ENCODE data around the gene OGFRL1.

Gene OGFRL1

GRCh38 chr6:71333050-71333449, 44.4 kb downstream of the OGFRL1 start:
- no peak for DNase-seq
- H2AFZ ChIP-seq (ENCODE audit: insufficient read depth, low read length, poor library complexity): no peak overlapping the region
- no peaks in the 10 kb centered on the region for H3K79me2 ChIP-seq (ENCODE audit: control insufficient read depth, insufficient read depth, low read length, poor library complexity)
- H3K4me3 ChIP-seq (ENCODE audit: low read depth, low read length): no peak overlapping the region
- no peak overlapping the region for H3K18ac ChIP-seq (ENCODE audit: low read length)
- H3K23ac ChIP-seq (ENCODE audit: low read length): no peak overlapping the region
- H4K12ac ChIP-seq (ENCODE audit: low read depth, low read length): no peak overlapping the region
- no peak overlapping the region for H2BK12ac ChIP-seq (ENCODE audit: low read length)
- no peak overlapping the region for H3K4me2 ChIP-seq (ENCODE audit: low read length)
- H3K9ac ChIP-seq (ENCODE audit: low read length): no peak overlapping the region
- no peaks in the 10 kb centered on the region for H3K9me3 ChIP-seq (ENCODE audit: insufficient read depth, low read depth, low read length)
- no peak overlapping the region for H2AK5ac ChIP-seq (ENCODE audit: low read length)
- no CpG with 5 or more reads among the region's 1 CpG for WGBS (ENCODE audit: extremely low coverage, insufficient coverage, insufficient read length)
- no peak overlapping the region for H4K8ac ChIP-seq (ENCODE audit: low read depth, low read length)
- no peaks in the 10 kb centered on the region for H3K4me1 ChIP-seq (ENCODE audit: control insufficient read depth in 1 of 2, insufficient read depth in 2 of 2, low read length in 2 of 2)
- no peak overlapping the region for H2BK120ac ChIP-seq (ENCODE audit: insufficient read depth, low read length, poor library complexity)
- no peaks in the 10 kb centered on the region for H3K27me3 ChIP-seq (ENCODE audit: insufficient read depth, low read length)
- H2BK5ac ChIP-seq (ENCODE audit: low read depth, low read length, poor library complexity): no peak overlapping the region
- no peak overlapping the region for H3K27ac ChIP-seq (ENCODE audit: low read depth, low read length)
- H3K14ac ChIP-seq (ENCODE audit: low read length): no peak overlapping the region
- no peak overlapping the region for H4K91ac ChIP-seq (ENCODE audit: low read depth, low read length)
- H3K4ac ChIP-seq (ENCODE audit: low read depth, low read length): no peak overlapping the region
- H3K36me3 ChIP-seq (ENCODE audit: control insufficient read depth in 1 of 2, insufficient read depth in 2 of 2, low read length in 2 of 2): no peaks in the 10 kb centered on the region
- no peaks in the 10 kb centered on the region for H3K79me1 ChIP-seq (ENCODE audit: low read length)

DNA sequence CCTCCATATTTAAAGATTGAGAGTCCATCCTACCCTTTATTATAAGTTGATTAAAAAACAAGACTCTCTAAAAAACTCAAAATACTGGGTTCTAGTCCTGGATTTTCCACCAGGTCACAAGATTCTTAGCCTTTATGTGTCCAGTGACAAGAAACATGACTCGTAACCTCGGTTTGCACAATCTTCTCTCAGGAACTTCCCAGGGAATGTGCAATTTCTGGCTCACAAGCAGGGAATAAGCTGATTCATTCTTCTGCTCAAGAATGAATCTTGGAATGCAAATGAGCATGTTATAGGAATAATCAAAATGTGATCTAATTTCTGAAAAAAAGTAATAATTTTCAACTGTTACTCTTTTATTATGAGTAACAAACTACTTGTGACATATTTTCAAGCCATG, 45.1 kb downstream of the OGFRL1 start:
- no peak overlapping the region for H3K14ac ChIP-seq (ENCODE audit: low read length)
- WGBS (ENCODE audit: extremely low coverage, insufficient coverage, insufficient read length): no CpG with 5 or more reads among the region's 2 CpGs
- H2AK5ac ChIP-seq (ENCODE audit: low read length): no peak overlapping the region

DNA sequence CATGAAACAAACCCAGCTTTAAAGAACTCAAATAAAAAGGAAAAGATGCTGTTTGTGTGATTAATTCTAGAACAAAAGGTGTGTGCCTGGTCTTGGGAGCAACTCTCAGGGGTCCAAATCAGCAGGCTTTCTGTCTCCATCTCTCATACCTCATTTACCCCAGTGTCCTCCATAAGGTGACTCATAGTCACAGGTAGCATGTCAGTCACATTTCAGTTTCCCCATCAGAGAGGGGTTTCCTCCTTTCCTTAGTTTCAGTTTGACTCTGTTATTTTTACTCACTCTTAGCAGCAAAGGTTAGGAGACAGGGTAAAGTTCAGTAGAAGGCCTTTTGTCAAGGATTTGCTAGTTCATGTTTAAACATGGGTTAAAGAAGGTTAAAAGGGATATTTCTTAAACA, 46.2 kb downstream of the OGFRL1 start:
- no peak overlapping the region for H3K23ac ChIP-seq (ENCODE audit: low read length)
- no peak overlapping the region for H3K9ac ChIP-seq (ENCODE audit: low read length)
- no peak overlapping the region for H2BK12ac ChIP-seq (ENCODE audit: low read length)
- no peaks in the 10 kb centered on the region for H3K79me1 ChIP-seq (ENCODE audit: low read length)
- no peak overlapping the region for H3K18ac ChIP-seq (ENCODE audit: low read length)
- H2AFZ ChIP-seq (ENCODE audit: insufficient read depth, low read length, poor library complexity): no peak overlapping the region
- H3K4me2 ChIP-seq (ENCODE audit: low read length): no peak overlapping the region
- H3K36me3 ChIP-seq (ENCODE audit: control insufficient read depth in 1 of 2, insufficient read depth in 2 of 2, low read length in 2 of 2): no peaks in the 10 kb centered on the region
- peak in 1 of 2 donors; percentile 9 for DNase-seq
- no peak overlapping the region for H2BK5ac ChIP-seq (ENCODE audit: low read depth, low read length, poor library complexity)
- H3K4me1 ChIP-seq (ENCODE audit: control insufficient read depth in 1 of 2, insufficient read depth in 2 of 2, low read length in 2 of 2): no peaks in the 10 kb centered on the region
- no peak overlapping the region for H4K12ac ChIP-seq (ENCODE audit: low read depth, low read length)
- H4K8ac ChIP-seq (ENCODE audit: low read depth, low read length): no peak overlapping the region
- no peak overlapping the region for H4K91ac ChIP-seq (ENCODE audit: low read depth, low read length)
- no peak overlapping the region for H3K4me3 ChIP-seq (ENCODE audit: low read depth, low read length)
- H3K4ac ChIP-seq (ENCODE audit: low read depth, low read length): no peak overlapping the region
- H3K27me3 ChIP-seq (ENCODE audit: insufficient read depth, low read length): no peaks in the 10 kb centered on the region
- H3K9me3 ChIP-seq (ENCODE audit: insufficient read depth, low read depth, low read length): no peaks in the 10 kb centered on the region
- H3K27ac ChIP-seq (ENCODE audit: low read depth, low read length): no peak overlapping the region
- no peak overlapping the region for H2AK5ac ChIP-seq (ENCODE audit: low read length)
- no peaks in the 10 kb centered on the region for H3K79me2 ChIP-seq (ENCODE audit: control insufficient read depth, insufficient read depth, low read length, poor library complexity)
- no peak overlapping the region for H2BK120ac ChIP-seq (ENCODE audit: insufficient read depth, low read length, poor library complexity)
- no peak overlapping the region for H3K14ac ChIP-seq (ENCODE audit: low read length)

More for the DNA sequence above, 45.1 kb downstream of the OGFRL1 start:
- H2BK5ac ChIP-seq (ENCODE audit: low read depth, low read length, poor library complexity): no peak overlapping the region
- no peak overlapping the region for H4K12ac ChIP-seq (ENCODE audit: low read depth, low read length)
- peak; percentile 79 to 89 for DNase-seq
- no peaks in the 10 kb centered on the region for H3K9me3 ChIP-seq (ENCODE audit: insufficient read depth, low read depth, low read length)
- no peaks in the 10 kb centered on the region for H3K79me2 ChIP-seq (ENCODE audit: control insufficient read depth, insufficient read depth, low read length, poor library complexity)
- no peak overlapping the region for H3K18ac ChIP-seq (ENCODE audit: low read length)
- no peak overlapping the region for H4K91ac ChIP-seq (ENCODE audit: low read depth, low read length)
- no peak overlapping the region for H3K4ac ChIP-seq (ENCODE audit: low read depth, low read length)
- no peaks in the 10 kb centered on the region for H3K27me3 ChIP-seq (ENCODE audit: insufficient read depth, low read length)
- H3K27ac ChIP-seq (ENCODE audit: low read depth, low read length): no peak overlapping the region
- no peak overlapping the region for H3K4me3 ChIP-seq (ENCODE audit: low read depth, low read length)
- H2BK12ac ChIP-seq (ENCODE audit: low read length): no peak overlapping the region
- no peak overlapping the region for H2BK120ac ChIP-seq (ENCODE audit: insufficient read depth, low read length, poor library complexity)
- peak overlapping the region; percentile 11 for H4K8ac ChIP-seq (ENCODE audit: low read depth, low read length)
- H3K4me2 ChIP-seq (ENCODE audit: low read length): no peak overlapping the region
- no peak overlapping the region for H3K23ac ChIP-seq (ENCODE audit: low read length)
- H2AFZ ChIP-seq (ENCODE audit: insufficient read depth, low read length, poor library complexity): no peak overlapping the region
- H3K9ac ChIP-seq (ENCODE audit: low read length): no peak overlapping the region
- no peaks in the 10 kb centered on the region for H3K36me3 ChIP-seq (ENCODE audit: control insufficient read depth in 1 of 2, insufficient read depth in 2 of 2, low read length in 2 of 2)
- no peaks in the 10 kb centered on the region for H3K79me1 ChIP-seq (ENCODE audit: low read length)
- H3K4me1 ChIP-seq (ENCODE audit: control insufficient read depth in 1 of 2, insufficient read depth in 2 of 2, low read length in 2 of 2): no peaks in the 10 kb centered on the region

GRCh38 chr6:71335544-71335943, 46.9 kb downstream of the OGFRL1 start:
- Histone ChIP-seq H3K23ac (ENCODE audit: low read length) (no peak overlapping the region), H2BK120ac (ENCODE audit: insufficient read depth, low read length, poor library complexity) (no peak overlapping the region), H2BK5ac (ENCODE audit: low read depth, low read length, poor library complexity) (no peak overlapping the region), H3K9ac (ENCODE audit: low read length) (no peak overlapping the region), H2AK5ac (ENCODE audit: low read length) (no peak overlapping the region), H3K79me2 (ENCODE audit: control insufficient read depth, insufficient read depth, low read length, poor library complexity) (no peaks in the 10 kb centered on the region), H3K4me2 (ENCODE audit: low read length) (no peak overlapping the region), H3K14ac (ENCODE audit: low read length) (no peak overlapping the region), H3K9me3 (ENCODE audit: insufficient read depth, low read depth, low read length) (no peaks in the 10 kb centered on the region), H3K4me3 (ENCODE audit: low read depth, low read length) (no peak overlapping the region), H2AFZ (ENCODE audit: insufficient read depth, low read length, poor library complexity) (no peak overlapping the region), H4K12ac (ENCODE audit: low read depth, low read length) (no peak overlapping the region), H4K91ac (ENCODE audit: low read depth, low read length) (no peak overlapping the region), H3K4ac (ENCODE audit: low read depth, low read length) (no peak overlapping the region), H3K4me1 (ENCODE audit: control insufficient read depth in 1 of 2, insufficient read depth in 2 of 2, low read length in 2 of 2) (no peaks in the 10 kb centered on the region), H3K79me1 (ENCODE audit: low read length) (no peaks in the 10 kb centered on the region), H3K27me3 (ENCODE audit: insufficient read depth, low read length) (no peaks in the 10 kb centered on the region), H3K36me3 (ENCODE audit: control insufficient read depth in 1 of 2, insufficient read depth in 2 of 2, low read length in 2 of 2) (no peaks in the 10 kb centered on the region), H3K18ac (ENCODE audit: low read length) (no peak overlapping the region), H3K27ac (ENCODE audit: low read depth, low read length) (no peak overlapping the region), H2BK12ac (ENCODE audit: low read length) (no peak overlapping the region), H4K8ac (ENCODE audit: low read depth, low read length) (no peak overlapping the region)
- DNase-seq: no peak

DNA sequence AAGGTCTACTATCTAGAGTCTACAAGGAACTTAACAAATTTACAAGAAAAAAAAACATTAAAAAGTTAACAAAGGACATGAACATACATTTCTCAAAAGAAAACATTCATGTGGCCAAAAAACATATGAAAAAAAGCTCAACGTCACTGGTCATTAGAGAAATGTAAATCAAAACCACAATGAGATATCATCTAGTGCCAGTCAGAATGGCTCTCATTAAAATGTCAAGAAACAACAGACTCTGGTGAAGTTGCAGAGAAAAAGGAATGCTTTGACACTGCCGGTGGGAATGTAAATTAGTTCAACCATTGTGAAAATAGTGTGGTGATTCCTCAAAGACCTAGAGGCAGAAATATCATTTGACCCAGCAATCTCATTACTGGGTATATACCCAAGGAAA, 48.3 kb downstream of the OGFRL1 start:
- Histone ChIP-seq H3K4me2 (ENCODE audit: low read length) (no peak overlapping the region), H3K36me3 (ENCODE audit: control insufficient read depth in 1 of 2, insufficient read depth in 2 of 2, low read length in 2 of 2) (no peaks in the 10 kb centered on the region), H2BK120ac (ENCODE audit: insufficient read depth, low read length, poor library complexity) (no peak overlapping the region), H2BK5ac (ENCODE audit: low read depth, low read length, poor library complexity) (no peak overlapping the region), H3K4ac (ENCODE audit: low read depth, low read length) (no peak overlapping the region), H2BK12ac (ENCODE audit: low read length) (no peak overlapping the region), H3K18ac (ENCODE audit: low read length) (no peak overlapping the region), H3K9me3 (ENCODE audit: insufficient read depth, low read depth, low read length) (no peaks in the 10 kb centered on the region), H2AFZ (ENCODE audit: insufficient read depth, low read length, poor library complexity) (no peak overlapping the region), H2AK5ac (ENCODE audit: low read length) (no peak overlapping the region), H3K27me3 (ENCODE audit: insufficient read depth, low read length) (no peaks in the 10 kb centered on the region), H3K4me3 (ENCODE audit: low read depth, low read length) (no peak overlapping the region), H4K91ac (ENCODE audit: low read depth, low read length) (no peak overlapping the region), H3K23ac (ENCODE audit: low read length) (no peak overlapping the region), H3K9ac (ENCODE audit: low read length) (no peak overlapping the region), H3K4me1 (ENCODE audit: control insufficient read depth in 1 of 2, insufficient read depth in 2 of 2, low read length in 2 of 2) (no peaks in the 10 kb centered on the region), H4K8ac (ENCODE audit: low read depth, low read length) (no peak overlapping the region), H3K79me2 (ENCODE audit: control insufficient read depth, insufficient read depth, low read length, poor library complexity) (no peaks in the 10 kb centered on the region), H3K27ac (ENCODE audit: low read depth, low read length) (no peak overlapping the region), H3K79me1 (ENCODE audit: low read length) (no peaks in the 10 kb centered on the region), H3K14ac (ENCODE audit: low read length) (no peak overlapping the region), H4K12ac (ENCODE audit: low read depth, low read length) (no peak overlapping the region)
- no CpG with 5 or more reads among the region's 2 CpGs for WGBS (ENCODE audit: extremely low coverage, insufficient coverage, insufficient read length)
- DNase-seq: no peak

All from trophoblast cell (in vitro differentiated cells and primary cell).